ENCODE measurements around the gene SLC16A1.
A peak's percentile ranks its signal among the peaks of the same experiment; 100 is the strongest.
"Not testable (repeated sequence)": the region's sequence is repeated elsewhere in the genome, so short reads cannot be mapped to it uniquely, and the experiment has no call there.

Gene SLC16A1

DNA sequence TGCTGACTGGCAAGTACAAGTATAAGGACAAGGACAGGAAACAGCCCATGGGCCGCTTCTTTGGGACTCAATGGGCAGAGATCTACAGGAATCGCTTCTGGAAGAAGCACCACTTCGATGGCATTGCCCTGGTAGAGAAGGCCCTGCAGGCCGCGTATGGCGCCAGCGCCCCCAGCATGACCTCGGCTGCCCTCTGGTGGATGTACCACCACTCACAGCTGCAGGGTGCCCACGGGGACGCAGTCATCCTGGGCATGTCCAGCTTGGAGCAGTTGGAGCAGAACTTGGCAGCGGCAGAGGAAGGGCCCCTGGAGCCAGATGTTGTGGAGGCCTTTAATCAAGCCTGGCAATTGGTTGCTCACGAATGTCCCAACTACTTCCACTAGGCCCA, 32.0 kb downstream of the SLC16A1 start:
- DNase-seq (ENCODE audit: low read depth, low spot score) = no peak

DNA sequence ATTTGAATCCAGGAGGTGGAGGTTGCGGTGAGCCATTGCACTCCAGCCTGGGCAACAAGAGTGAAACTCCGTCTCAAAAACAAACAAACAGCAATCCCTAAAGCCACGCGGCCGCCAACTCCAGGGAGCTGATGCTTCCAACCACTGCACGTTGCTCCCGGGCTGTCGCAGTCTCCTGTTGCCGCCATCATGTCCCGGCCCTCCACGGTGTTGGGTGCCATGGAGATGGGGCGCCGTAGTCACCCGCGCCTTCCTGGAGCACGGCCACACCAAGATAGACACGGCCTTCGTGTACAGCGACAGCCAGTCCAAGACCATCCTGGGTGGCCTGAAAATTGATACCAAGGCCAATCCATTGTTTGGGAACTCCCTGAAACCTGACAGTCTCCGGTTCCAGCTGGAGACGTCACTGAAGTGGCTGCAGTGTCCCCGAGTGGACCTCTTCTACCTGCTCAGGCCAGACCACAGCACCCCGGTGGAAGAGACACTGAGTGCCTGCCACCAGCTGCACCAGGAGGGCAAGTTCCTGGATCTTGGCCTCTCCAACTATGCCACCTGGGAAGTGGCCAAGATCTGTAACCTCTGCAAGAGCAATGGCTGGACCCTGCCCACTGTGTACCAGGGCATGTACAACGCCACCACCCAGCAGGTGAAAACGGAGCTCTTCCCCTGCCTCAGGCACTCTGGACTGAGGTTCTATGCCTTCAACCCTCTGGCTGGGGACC, 32.6 kb downstream of the SLC16A1 start:
- no peak for DNase-seq (ENCODE audit: low read depth, low spot score)

DNA sequence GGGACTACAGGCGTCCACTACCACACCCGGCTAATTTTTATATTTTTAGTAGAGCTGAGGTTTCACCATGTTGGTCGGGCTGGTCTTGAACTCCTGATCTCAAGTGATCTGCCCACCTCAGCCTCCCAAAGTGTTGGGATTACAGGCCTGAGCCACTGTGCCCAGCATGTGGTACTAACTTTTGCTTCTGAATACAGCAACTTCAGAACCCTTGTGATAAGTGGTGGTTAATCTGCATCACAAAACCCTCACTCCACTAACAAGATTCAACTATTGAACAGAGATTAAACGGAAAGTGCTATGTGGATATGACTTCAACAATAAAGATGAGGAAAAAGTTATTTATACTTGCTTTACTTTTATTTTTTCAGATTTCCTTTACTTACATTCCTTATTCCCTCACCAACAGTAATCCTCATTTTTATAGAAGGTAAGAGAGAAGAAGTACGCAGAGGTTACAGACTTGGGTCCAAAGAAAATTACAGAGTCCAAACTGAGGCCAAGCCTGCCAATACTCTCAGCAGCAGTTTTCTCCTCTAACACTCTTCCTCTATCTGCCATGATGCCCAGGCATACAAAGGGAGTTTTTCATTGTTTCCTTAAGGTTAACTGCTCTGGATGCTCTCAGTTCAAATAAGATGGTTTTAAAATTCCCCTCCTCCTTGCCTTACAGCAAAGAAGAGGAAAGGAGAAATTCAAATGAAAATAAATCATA, 44.3 kb downstream of the SLC16A1 start:
- peak; percentile 70 for DNase-seq (ENCODE audit: low read depth, low spot score)

DNA sequence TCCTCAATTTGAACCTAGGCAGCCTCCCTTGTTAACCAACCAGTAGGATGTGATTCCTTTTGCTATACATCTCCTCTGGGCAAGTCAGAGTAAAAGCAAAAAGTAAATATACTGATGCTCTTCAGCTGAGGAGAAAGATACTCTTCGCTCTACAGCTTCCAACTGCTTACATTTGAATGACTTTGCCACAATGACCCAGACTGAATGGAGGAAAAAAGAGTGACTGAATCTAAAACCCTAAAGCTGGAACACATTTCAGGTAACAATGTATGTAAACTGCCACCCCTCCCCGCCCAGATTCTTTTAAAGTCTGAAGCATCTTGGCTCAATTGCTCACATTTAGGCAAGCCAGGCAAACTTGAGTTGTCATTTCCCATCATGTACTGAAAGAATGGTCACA, 46.1 kb downstream of the SLC16A1 start:
- DNase-seq (ENCODE audit: low read depth, low spot score) = no peak

DNA sequence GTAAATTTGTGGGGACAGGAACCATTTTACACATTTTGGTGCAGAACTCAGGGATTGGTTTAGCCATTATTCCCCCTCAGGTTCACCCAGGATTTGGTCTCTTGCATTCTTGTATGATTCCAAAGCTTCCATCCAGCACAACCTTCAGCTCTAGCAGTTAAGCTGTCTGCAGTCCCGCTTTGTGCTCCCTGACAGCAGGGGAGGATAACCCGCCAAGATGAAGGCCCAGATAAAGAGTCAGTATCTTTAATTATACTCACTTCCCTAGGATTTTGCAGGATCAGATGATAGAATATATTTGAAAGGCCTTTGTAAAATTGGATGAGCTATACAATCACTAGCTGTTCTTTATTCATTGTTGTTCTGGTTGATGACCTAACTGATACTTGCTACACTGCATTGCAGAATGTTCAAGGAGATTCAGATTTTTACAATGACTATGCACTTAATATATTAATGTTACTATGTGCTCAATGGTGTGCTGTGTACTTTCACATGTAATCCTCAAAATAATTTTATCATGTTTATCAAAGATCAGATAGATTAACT, 49.8 kb downstream of the SLC16A1 start:
- no peak for DNase-seq (ENCODE audit: low read depth, low spot score)

DNA sequence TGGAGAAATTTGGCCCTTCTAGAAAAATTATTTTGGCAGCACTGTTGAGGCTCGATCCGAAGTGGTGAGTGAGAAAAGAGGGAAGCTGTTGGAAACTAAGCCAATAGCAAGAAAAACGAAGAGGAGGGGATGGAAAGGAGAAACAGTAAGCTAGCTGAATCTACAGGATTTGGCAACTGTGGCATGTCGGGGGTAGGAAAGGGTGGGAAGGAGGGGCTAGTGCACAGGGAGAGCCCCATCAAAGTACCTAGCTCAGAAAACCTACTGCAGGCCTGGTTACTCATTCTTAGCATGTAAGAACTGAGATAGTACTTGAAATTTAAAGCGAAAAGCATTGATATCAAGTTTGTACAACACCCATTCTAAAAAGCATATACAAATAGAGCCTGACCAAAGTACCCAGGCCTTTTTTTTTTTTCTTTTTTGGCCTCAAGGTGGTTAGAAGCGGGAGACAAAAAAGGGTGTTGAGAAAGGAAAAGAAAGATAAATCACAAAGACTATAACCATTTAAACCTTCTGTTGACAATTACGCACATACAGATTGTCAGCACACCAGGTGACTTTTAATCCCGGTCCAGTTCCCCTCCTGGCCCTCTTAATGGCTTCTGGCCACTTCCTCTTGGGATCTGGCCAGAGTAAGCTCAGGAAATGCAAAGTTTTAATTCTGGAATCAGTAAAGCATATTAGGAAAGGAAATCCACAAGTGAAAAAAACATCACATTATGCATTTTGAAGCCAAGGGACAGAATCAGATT, 50.4 kb downstream of the SLC16A1 start:
- no peak for DNase-seq (ENCODE audit: low read depth, low spot score)

DNA sequence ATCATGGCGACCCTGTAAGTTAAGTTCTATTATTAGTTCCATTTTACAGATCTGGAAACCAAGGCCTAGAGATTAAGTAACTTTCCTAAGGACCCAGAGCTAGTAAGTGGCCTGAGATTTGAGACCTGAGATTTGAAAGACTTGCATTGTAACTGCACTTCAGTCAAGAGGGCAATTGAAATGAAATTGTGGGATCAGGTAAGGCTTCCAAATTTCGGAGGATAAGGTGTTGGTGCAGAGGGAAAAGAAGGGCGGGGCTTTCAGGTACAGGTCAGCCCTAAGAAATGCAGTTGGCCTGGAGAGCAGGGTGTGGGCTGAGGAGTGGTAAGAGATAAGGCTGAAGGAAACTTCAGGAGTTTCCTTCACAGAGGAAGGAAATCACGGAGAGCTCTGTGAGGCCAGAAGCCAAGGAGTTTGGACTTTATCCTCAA, 51.1 kb downstream of the SLC16A1 start:
- no peak for DNase-seq (ENCODE audit: low read depth, low spot score)

DNA sequence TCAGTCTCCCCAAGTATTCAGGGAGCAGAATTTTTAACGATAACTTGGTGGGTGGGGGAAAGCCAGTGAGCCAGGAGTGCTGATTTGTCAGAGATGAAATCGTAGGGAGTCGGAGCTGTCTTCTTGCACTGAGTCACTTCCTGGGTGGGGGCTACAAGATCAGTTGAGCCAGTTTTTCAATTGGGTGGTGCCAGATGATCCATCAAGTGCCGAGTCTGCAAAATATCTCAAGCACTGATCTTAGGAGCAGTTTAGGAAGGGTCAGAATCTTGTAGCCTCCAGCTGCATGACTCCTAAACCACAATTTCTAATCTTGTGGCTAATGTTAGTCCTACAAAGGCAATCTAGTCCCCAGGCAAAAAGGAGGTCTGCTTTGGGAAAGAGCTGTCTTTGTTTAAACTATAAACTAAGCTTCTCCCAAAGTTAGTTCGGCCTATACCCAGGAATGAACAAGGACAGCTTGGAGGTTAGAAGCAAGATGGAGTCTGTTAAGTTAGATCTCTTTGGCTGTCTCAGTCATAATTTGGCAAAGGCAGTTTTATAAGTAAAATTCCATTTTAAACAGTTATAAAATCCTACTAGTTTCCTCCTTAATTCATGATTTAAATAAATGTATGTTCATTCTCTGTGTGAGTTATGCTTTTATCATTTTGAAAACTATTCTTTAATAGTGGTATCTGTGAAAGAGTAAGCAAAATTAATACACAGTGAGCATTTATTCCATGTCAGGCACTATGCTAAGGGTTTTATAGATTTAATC, 51.7 kb downstream of the SLC16A1 start:
- DNase-seq (ENCODE audit: low read depth, low spot score) = no peak

DNA sequence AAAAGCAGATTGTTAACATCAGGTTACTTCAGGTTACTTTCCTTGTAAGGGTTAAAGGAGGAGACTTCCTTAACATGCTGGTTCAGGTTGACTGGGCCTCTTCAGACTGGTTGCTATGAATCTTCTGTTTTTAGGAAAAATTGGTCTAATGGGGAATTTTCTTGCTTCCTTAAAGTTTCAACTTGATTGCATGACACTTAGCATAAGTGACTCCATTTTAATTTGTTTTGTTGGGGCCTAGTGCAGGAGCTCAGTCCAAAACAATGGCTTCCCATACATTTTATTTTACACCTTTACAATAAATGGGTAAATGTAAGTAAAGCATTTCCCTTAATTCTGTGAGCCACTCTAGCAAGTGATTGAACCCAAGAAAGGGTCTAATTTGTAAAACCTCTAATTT, 53.8 kb downstream of the SLC16A1 start:
- DNase-seq (ENCODE audit: low read depth, low spot score) = no peak

DNA sequence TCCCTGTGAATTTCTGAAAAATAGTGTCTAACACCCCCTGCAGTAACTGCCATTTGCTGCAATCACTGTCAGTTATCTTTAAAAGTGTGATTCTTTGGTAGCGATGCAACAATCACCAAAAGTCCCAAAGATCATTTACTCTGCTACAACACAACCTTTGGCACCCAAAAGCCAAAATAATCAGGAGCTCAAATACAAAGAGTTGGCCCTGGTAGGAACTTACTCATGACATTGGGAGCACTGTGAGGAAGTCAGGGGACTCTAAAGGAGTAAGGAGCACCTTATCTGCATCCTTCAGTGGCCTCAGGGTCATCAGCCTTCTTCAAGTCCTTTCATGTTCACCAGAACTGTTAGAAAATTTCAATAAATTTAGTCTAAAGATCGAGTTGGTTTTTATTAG, 54.6 kb downstream of the SLC16A1 start:
- DNase-seq (ENCODE audit: low read depth, low spot score) = no peak

DNA sequence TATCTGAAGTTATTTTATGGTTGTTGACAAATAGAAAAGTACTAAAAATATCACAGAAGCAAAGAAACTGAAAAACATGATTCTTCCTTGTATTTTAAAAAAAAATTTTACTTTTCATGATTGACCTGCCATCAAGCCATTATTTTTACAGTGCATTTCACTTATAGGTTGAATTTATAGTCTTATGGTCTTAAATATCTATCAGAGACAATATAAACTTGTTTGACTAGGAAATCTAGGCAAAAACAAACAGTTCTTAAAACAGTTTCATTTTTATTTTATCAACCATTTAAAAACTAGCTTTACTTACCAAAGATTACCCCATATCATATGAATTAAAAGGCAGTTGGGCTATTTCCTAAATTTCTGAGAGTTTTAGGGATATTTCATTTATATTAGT, 59.2 kb downstream of the SLC16A1 start:
- DNase-seq (ENCODE audit: low read depth, low spot score) = no peak

DNA sequence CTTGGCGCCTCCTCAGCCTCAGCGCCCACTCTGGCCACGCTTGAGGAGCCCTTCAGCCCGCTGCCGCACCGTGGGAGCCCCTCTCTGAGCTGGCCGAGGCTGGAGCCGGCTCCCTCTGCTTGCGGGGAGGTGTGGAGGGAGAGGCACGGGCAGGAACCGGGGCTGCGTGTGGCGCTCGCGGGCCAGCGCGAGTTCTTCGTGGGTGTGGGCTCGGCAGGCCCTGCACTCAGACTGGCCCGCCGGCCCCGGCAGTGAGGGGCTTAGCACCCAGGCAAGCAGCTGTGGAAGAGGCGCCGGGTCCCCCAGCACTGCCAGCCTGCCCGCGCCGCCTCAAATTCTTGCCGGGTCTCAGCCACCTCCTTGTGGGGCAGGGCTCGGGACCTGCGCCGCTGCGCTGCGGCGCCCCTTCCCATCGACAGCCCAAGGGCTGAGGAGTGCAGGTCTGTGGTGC, 61.4 kb downstream of the SLC16A1 start:
- no peak for DNase-seq (ENCODE audit: low read depth, low spot score)

DNA sequence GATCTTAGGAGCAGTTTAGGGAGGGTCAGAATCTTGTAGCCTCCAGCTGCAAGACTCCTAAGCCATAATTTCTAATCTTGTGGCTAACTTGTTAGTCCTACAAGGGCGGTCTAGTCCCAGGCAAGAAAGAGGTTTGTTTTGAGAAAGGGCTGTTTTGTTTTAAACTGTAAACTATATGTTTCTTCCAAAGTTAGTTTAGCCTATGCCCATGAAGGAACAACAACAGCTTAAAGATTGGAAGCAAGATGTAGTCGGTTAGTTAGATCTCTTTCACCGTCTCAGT, 62.0 kb downstream of the SLC16A1 start:
- no peak for DNase-seq (ENCODE audit: low read depth, low spot score)

DNA sequence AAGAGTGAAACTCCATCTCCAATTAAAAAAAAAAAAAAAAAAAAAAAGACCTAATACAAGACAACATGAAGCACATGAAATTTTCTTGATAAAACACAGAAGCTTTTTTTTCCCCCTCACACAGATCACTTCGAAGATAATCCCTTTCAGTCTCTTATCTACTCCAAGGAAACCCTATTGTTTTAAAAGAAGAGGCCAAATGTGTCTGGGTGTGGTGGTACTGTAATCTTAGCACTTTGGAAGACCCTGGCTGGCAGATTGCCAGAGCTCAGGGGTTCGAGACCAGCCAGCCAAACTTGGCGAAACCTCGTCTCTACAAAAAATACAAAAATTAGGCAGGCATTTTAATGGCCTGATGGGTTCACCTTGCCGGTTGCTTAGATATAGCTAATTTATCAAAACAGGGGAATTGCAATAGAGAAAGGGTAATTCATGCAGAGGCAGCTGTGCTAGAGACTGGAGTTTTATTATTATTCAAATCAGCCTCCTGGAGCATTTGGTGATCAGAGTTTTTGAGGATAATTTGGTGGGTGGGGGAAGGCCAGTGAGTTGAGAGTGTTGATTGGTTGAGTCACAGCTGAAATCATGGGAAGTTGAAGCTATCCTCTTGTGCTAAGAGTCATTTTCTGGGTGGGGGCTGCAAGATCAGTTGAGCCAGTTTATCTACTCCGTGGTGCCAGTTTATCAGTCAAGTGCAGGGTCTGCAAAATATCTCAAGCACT, 62.5 kb downstream of the SLC16A1 start:
- DNase-seq (ENCODE audit: low read depth, low spot score) = no peak

DNA sequence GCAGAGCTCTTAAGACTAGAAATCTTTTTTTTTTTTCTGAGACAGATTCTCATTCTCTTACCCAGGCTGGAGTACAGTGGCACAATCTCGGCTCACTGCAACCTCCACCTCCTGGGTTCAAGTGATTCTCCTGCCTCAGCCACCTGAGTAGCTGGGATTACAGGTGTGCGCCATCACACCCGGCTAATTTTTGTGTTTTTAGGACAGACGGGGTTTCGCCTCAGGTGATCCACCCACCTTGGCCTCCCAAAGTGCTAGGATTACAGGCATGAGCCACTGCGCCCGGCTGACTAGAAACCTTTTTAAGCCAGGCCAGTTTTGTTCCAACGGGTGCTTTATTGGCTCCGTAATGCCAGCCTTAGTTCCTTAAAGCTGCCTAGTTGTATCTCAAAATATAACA, 66.1 kb downstream of the SLC16A1 start:
- DNase-seq (ENCODE audit: low read depth, low spot score) = not testable (repeated sequence)

DNA sequence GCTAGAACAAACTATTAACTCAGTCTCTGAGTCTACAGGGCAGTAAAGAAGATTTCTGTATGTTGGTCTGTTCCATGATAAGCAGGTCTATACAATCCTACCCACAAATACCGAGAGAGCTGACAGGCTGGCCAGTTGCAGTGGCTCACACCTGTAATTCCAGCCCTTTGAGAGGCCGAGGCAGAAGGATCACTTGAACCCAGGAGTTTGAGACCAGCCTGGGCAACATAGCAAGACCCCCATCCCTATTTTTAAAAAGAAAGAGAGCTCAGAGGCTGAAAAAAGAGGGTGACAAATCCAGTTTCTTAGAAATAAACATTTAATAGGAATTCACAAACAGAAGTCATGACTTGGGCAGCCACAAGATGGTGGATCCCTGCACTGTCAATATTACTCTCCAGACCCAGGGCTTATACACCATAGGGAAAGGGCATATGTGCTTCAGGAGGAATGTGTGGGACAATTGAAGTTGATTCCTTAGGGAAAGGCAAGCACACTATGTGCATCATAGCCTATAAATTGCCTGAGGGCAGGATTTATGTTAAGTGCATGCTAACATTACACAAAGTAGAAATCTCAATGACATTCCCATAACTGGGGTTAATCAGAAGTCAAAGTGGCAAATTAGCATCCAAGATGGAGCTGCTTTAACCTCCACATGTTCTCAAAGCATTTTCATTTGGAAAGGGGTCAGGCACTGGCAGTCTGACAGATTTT, 66.8 kb downstream of the SLC16A1 start:
- no peak for DNase-seq (ENCODE audit: low read depth, low spot score)

DNA sequence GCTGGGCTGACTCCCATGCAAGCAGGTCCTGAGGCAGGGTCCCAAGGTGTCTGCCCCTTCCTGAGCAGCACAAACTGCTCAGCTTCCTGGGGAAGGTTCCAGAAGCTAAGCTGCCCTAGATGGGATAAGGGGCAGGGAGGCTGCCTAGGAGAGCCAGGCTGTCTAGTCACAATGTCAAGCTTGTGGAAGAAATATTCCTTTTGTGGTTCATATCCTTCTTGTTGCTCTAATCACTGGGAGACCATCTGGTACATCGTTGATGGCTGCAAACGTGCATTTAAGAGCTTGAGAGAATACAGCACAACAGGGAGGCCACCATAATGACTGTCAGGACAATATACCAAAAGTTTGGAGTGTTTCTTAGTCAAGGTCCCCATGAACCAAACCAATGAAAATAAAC, 67.4 kb downstream of the SLC16A1 start:
- no peak for DNase-seq (ENCODE audit: low read depth, low spot score)

DNA sequence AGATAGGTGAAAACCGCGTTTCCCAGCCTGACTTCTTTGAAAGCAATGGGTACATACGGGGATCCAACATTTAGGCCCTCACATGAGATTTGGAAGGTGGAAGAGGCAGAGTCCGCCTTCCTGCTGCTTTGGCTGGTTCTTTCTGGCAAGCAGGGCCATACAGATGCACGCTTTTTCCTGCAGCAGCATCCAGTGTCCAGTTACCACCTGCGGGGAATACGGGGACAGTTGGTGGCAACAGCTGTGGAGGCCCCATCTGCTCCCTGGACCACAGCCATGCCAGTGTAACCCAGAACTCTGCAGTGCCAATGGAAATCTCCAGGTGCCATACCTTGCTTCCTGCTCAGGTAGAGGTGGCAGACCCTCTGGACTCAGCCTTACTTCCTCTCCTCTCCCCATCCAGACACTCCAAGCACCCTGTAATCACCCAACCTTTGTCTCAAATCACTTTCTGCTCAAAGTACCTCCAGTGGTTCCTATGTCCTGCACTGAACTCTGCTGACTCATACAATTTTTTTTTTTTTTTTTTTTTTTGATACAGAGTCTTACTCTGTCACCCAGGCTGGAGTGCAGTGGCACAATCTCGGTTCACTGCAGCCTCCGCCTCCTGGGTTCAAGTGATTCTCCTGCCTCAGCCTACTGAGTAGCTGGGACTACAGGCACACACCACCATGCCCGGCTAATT, 68.3 kb downstream of the SLC16A1 start:
- no peak for DNase-seq (ENCODE audit: low read depth, low spot score)

DNA sequence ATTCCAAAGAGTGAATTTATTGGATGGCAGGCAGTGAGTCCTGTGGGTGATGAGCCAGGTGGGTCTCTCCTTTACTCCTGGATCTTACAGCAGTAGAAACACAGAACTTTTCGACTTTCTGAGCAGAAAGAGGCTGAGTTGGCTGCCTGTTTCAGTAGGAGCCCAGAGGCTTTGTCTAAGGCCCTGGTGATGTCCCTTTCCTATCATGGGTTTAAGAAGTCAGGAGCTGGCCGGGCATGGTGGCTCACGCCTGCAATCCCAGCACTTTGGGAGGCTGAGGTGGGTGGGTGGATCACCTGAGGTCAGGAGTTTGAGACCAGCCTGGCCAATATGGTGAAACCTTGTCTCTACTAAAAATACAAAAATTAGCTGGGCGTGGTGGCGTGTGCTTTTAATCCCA, 71.0 kb downstream of the SLC16A1 start:
- DNase-seq (ENCODE audit: low read depth, low spot score) = not testable (repeated sequence)

DNA sequence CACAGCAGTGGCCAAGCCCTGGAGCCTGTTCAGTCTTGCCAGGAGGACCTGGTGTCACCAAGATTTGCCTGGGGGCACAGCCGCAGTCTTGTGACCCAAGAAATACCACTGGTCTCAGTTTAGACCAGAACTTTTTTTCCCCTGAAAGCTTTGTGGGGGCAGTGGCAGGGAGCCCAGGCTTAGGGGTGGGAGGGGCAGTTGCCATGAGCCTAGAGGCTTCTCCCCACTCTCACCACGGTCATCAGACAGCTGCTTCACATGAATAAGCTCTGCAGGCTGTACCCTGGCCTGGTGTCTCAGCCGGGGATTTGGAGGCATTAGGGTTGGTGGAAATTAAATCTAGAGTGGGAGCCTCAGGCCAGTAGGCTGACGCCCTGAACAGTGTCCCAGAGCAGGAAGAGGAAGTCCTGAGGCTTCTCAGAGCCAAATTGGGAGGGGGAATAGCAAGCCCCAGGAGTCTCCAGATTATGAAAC, 73.7 kb downstream of the SLC16A1 start:
- no peak for DNase-seq (ENCODE audit: low read depth, low spot score)

All from iPS DF 19.7 (cell line).